DND-41 (cell line): ENCODE results near the gene HSP90AB1.
A peak's percentile ranks its signal among the peaks of the same experiment; 100 is the strongest.

Experiments used
- ATAC-seq: fragments of 200-7000 bp; cut with Tn5 transposase; 3 replicates; pipeline ENCODE4 v1.9.1; 2021; ENCODE audit warnings: low read depth; ENCODE audit not compliant: insufficient read depth
- DNase-seq: peaks from one replicate; pipeline ENCODE4 v3.0.0-alpha.2; 2020
- H2AFZ ChIP-seq: 2 replicates; pipeline ENCODE4 v1.6.0; 2012; ENCODE audit warnings: low read depth, low read length
- H3K27ac ChIP-seq: 2 replicates; pipeline ENCODE4 v1.5.1; 2012; ENCODE audit warnings: low read length, inconsistent platforms
- H3K27me3 ChIP-seq: fragments of 200-600 bp; sonication (generic); 2 replicates; pipeline ENCODE4 v1.6.0; 2012; ENCODE audit warnings: low read length, mild to moderate bottlenecking, inconsistent platforms; ENCODE audit not compliant: insufficient read depth, poor library complexity
- H3K36me3 ChIP-seq: 2 replicates; pipeline ENCODE4 v1.5.1; 2012; ENCODE audit warnings: low read length, inconsistent platforms; ENCODE audit not compliant: insufficient read depth
- H3K4me1 ChIP-seq: 2 replicates; pipeline ENCODE4 v1.5.1; 2012; ENCODE audit warnings: mild to moderate bottlenecking, low read length; ENCODE audit not compliant: insufficient read depth
- H3K4me2 ChIP-seq: 2 replicates; pipeline ENCODE4 v1.6.0; 2012; ENCODE audit warnings: mild to moderate bottlenecking, moderate library complexity, low read length, inconsistent platforms; ENCODE audit not compliant: insufficient read depth
- H3K4me3 ChIP-seq, 2 experiments: fragments of 200-600 bp in 1 of 2; shearing (Covaris generic) in 1 of 2; 2 replicates each; pipeline ENCODE4 v1.5.1; 2012 to 2016; ENCODE audit warnings: inconsistent platforms in 2 of 2, low read length in 2 of 2, mild to moderate bottlenecking in 2 of 2, low read depth in 1 of 2, moderate library complexity in 1 of 2
- H3K79me2 ChIP-seq: 2 replicates; pipeline ENCODE4 v1.6.0; 2012; ENCODE audit warnings: low read length, inconsistent platforms; ENCODE audit not compliant: insufficient read depth
- H3K9ac ChIP-seq: 2 replicates; pipeline ENCODE4 v1.6.0; 2012; ENCODE audit warnings: low read depth, mild to moderate bottlenecking, inconsistent platforms, low read length, moderate library complexity
- H3K9me3 ChIP-seq: 2 replicates; pipeline ENCODE4 v1.5.1; 2012; ENCODE audit warnings: low read length, moderate library complexity, mild to moderate bottlenecking, inconsistent platforms; ENCODE audit not compliant: insufficient read depth, severe bottlenecking
- H4K20me1 ChIP-seq: 2 replicates; pipeline ENCODE4 v1.6.0; 2012; ENCODE audit warnings: low read length; ENCODE audit not compliant: insufficient read depth
- CTCF ChIP-seq: IDR thresholded peaks from 2 replicates; pipeline ENCODE4 v1.5.1; 2012; ENCODE audit warnings: borderline replicate concordance, low read length, moderate library complexity, mild to moderate bottlenecking; ENCODE audit not compliant: poor library complexity, severe bottlenecking; ENCODE audit errors: extremely low read depth
- EZH2 ChIP-seq: IDR thresholded peaks from 3 replicates; pipeline ENCODE4 v1.6.1; 2012; ENCODE audit warnings: borderline replicate concordance, low read depth, mild to moderate bottlenecking, moderate library complexity, low read length, inconsistent platforms; ENCODE audit not compliant: severe bottlenecking

The HSP90AB1 gene

GRCh38 chr6:44246663-44247337 lies at the start of gene HSP90AB1:
HSP90AB1 (plus strand) TSS chr6:44247101; CDS start chr6:44248630, 1,529 bp downstream.
- peak within 1 kb of the TSS; percentile 92 for H3K27ac ChIP-seq
- peak within 1 kb of the TSS; percentile 84 to 94 for H3K4me3 ChIP-seq
- H2AFZ ChIP-seq, result peak within 1 kb of the TSS; percentile 95
- H3K79me2 ChIP-seq, result peaks cover 48% of the 10 kb centered on the region
- ATAC-seq (peak; percentile 83), DNase-seq (peak; percentile 95)
- peaks cover 48% of the 10 kb centered on the region for H4K20me1 ChIP-seq
- peak within 1 kb of the TSS; percentile 92 for H3K4me2 ChIP-seq
- H3K27me3 ChIP-seq, result no peaks in the 10 kb centered on the region
- peaks cover 44% of the 10 kb centered on the region for H3K36me3 ChIP-seq
- TF ChIP-seq EZH2 (no peak), CTCF (no peak)
- H3K4me1 ChIP-seq, result peaks cover 53% of the 10 kb centered on the region
- no peaks in the 10 kb centered on the region for H3K9me3 ChIP-seq
- peak within 1 kb of the TSS; percentile 93 for H3K9ac ChIP-seq

GRCh38 chr6:44198684-44199083 lies 48.2 kb upstream of the HSP90AB1 start:
- Histone ChIP-seq H3K9me3 (no peaks in the 10 kb centered on the region), H3K27me3 (peaks cover 15% of the 10 kb centered on the region), H3K36me3 (no peaks in the 10 kb centered on the region), H2AFZ (no peak overlapping the region), H3K9ac (no peak overlapping the region), H3K4me3 (no peak overlapping the region), H4K20me1 (peaks cover 5% of the 10 kb centered on the region; the same call in 1 of the 2 replicates), H3K79me2 (no peaks in the 10 kb centered on the region), H3K4me2 (no peak overlapping the region), H3K27ac (no peak overlapping the region), H3K4me1 (no peaks in the 10 kb centered on the region)
- no peak for ATAC-seq
- TF ChIP-seq EZH2, result no peak
- no peak for TF ChIP-seq CTCF
- no peak for DNase-seq

GRCh38 chr6:44199883-44200282 lies 47.0 kb upstream of the HSP90AB1 start:
- H3K4me1 ChIP-seq, result no peaks in the 10 kb centered on the region
- H3K27me3 ChIP-seq, result peaks cover 8% of the 10 kb centered on the region
- no peak overlapping the region for H3K9ac ChIP-seq
- no peaks in the 10 kb centered on the region for H3K79me2 ChIP-seq
- no peak for DNase-seq
- H3K36me3 ChIP-seq, result no peaks in the 10 kb centered on the region
- H3K4me2 ChIP-seq, result no peak overlapping the region
- H2AFZ ChIP-seq, result no peak overlapping the region
- no peaks in the 10 kb centered on the region for H3K9me3 ChIP-seq
- peaks cover 5% of the 10 kb centered on the region; the same call in 1 of the 2 replicates for H4K20me1 ChIP-seq
- TF ChIP-seq EZH2 (no peak), CTCF (no peak)
- no peak overlapping the region for H3K27ac ChIP-seq
- H3K4me3 ChIP-seq, result no peak overlapping the region
- no peak for ATAC-seq

- Histone ChIP-seq H3K27ac (no peak overlapping the region), H2AFZ (no peak overlapping the region), H3K36me3 (no peaks in the 10 kb centered on the region), H3K4me1 (no peaks in the 10 kb centered on the region), H3K4me3 (no peak overlapping the region), H3K4me2 (no peak overlapping the region), H3K27me3 (peaks cover 3% of the 10 kb centered on the region), H3K79me2 (no peaks in the 10 kb centered on the region), H4K20me1 (peaks cover 5% of the 10 kb centered on the region; the same call in 1 of the 2 replicates), H3K9me3 (no peaks in the 10 kb centered on the region), H3K9ac (no peak overlapping the region)
- ATAC-seq, result no peak
- TF ChIP-seq EZH2 (no peak), CTCF (no peak)
- no peak for DNase-seq
Measured at GRCh38 chr6:44201200-44201599, 45.7 kb upstream of the HSP90AB1 start.
